HAP-1 (cell line): ENCODE data around the gene CD3D.
"Not testable (repeated sequence)": the region's sequence is repeated elsewhere in the genome, so short reads cannot be mapped to it uniquely, and the experiment has no call there.

Experiments used
- DNase-seq, 2 experiments: peaks; one replicate each; pipeline ENCODE4 v3.0.0-alpha.2; 2016 to 2020; ENCODE audit warnings: low spot score in 2 of 2
- H3K27me3 ChIP-seq: fragments of 250-450 bp; sonication (Bioruptor Pico); 2 replicates; pipeline ENCODE4 v1.5.1; 2020; ENCODE audit warnings: low read depth, mild to moderate bottlenecking, moderate library complexity
- H3K36me3 ChIP-seq: fragments of 250-450 bp; sonication (Bioruptor Pico); replicated peaks from 2 replicates; pipeline ENCODE4 v1.5.1; 2020; ENCODE audit warnings: mild to moderate bottlenecking
- H3K4me1 ChIP-seq: fragments of 250-450 bp; sonication (Bioruptor Pico); 2 replicates; pipeline ENCODE4 v1.5.1; 2020; ENCODE audit warnings: mild to moderate bottlenecking
- H3K4me3 ChIP-seq: fragments of 250-450 bp; sonication (Bioruptor Pico); 2 replicates; pipeline ENCODE4 v1.5.1; 2020; ENCODE audit warnings: mild to moderate bottlenecking, moderate library complexity
- H3K9me3 ChIP-seq: fragments of 250-450 bp; sonication (Bioruptor Pico); 2 replicates; pipeline ENCODE4 v1.5.1; 2020; ENCODE audit warnings: mild to moderate bottlenecking, moderate library complexity
- in situ Hi-C: fragments of 300-500 bp; cut with MboI; formaldehyde crosslinking; loops from 3 replicates; pipeline ENCODE4 v1.14.3; 2020; ENCODE audit warnings: low sequenced_read_pairs, inconsistent platforms, mixed read lengths

CD3D gene

DNA sequence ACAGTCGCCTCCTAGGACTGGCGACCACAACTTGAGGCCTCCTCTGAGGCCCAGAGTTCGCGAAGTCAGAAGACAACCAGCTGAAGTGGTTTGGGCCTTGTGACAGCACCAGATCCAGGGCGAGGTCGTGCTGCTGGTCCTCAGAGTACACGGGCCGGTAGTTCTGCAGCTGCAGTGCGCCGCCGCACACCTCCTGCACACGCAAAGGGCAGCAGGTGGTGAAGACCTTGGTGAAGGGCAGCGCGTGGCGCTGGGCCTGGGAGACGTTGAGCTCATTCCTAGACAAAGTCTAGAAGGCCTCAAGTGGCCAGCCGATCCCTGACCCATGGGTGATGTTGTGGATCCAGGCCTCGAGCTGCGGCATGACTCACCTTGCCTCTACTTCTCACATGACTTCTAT lies 19.8 kb downstream of the CD3D start:
- no peaks in the 10 kb centered on the region; the same call in 1 of the 2 replicates for H3K9me3 ChIP-seq
- no peaks in the 10 kb centered on the region; the same call in 1 of the 2 replicates for H3K27me3 ChIP-seq
- no peaks in the 10 kb centered on the region for H3K36me3 ChIP-seq
- no peak overlapping the region for H3K4me3 ChIP-seq
- no peaks in the 10 kb centered on the region for H3K4me1 ChIP-seq
- in situ Hi-C loops = no loop called here
- no peak for DNase-seq

- no peaks in the 10 kb centered on the region; the same call in 1 of the 2 replicates for H3K9me3 ChIP-seq
- peaks cover 1% of the 10 kb centered on the region; the same call in 1 of the 2 replicates for H3K4me1 ChIP-seq
- H3K36me3 ChIP-seq = no peaks in the 10 kb centered on the region
- no peak overlapping the region for H3K4me3 ChIP-seq
- DNase-seq = no peak
- in situ Hi-C loops = no loop called here
- no peaks in the 10 kb centered on the region; the same call in 1 of the 2 replicates for H3K27me3 ChIP-seq
Measured at GRCh38 chr11:118321386-118322082, 21.0 kb downstream of the CD3D start.

GRCh38 chr11:118320515-118320914 lies 22.0 kb downstream of the CD3D start:
- Histone ChIP-seq H3K4me1 (peaks cover 5% of the 10 kb centered on the region), H3K27me3 (no peaks in the 10 kb centered on the region; the same call in 1 of the 2 replicates)
- no peak for DNase-seq

GRCh38 chr11:118319337-118319707 lies 23.2 kb downstream of the CD3D start:
- no peak for DNase-seq
- H3K4me3 ChIP-seq = no peak overlapping the region
- no peaks in the 10 kb centered on the region; the same call in 1 of the 2 replicates for H3K27me3 ChIP-seq
- no peaks in the 10 kb centered on the region for H3K36me3 ChIP-seq
- no peaks in the 10 kb centered on the region; the same call in 1 of the 2 replicates for H3K9me3 ChIP-seq
- in situ Hi-C loops = no loop called here
- H3K4me1 ChIP-seq = peaks cover 5% of the 10 kb centered on the region

More at GRCh38 chr11:118320515-118320914, 22.0 kb downstream of the CD3D start:
- in situ Hi-C loops = no loop called here
- Histone ChIP-seq H3K9me3 (no peaks in the 10 kb centered on the region; the same call in 1 of the 2 replicates), H3K36me3 (no peaks in the 10 kb centered on the region), H3K4me3 (no peak overlapping the region)

GRCh38 chr11:118318581-118319336 lies 23.7 kb downstream of the CD3D start:
- H3K27me3 ChIP-seq = no peaks in the 10 kb centered on the region; the same call in 1 of the 2 replicates
- no peak for DNase-seq
- in situ Hi-C loops = no loop called here
- H3K36me3 ChIP-seq = no peaks in the 10 kb centered on the region
- no peak overlapping the region for H3K4me3 ChIP-seq
- H3K4me1 ChIP-seq = peaks cover 5% of the 10 kb centered on the region
- H3K9me3 ChIP-seq = no peaks in the 10 kb centered on the region; the same call in 1 of the 2 replicates

DNA sequence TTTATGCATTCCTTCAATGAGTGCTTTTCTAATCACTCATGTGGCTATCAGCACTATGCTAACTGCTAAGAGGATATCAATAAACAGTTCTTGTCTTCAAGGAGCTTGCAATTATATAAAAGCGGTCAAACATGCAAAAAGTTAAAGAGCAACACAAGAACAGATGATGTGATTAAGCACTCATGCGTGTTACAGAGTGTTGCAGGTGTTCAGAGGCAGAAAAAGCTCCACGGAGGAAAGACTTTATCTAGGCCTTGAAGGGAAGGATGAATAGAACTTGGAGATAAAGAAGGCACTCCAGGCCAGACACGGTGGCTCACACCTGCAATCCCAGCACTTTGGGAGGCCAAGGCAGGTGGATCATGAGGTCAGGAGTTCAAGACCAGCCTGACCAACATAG lies 24.4 kb downstream of the CD3D start:
- no peak for DNase-seq
- H3K4me3 ChIP-seq = no peak overlapping the region
- H3K27me3 ChIP-seq = no peaks in the 10 kb centered on the region; the same call in 1 of the 2 replicates
- H3K4me1 ChIP-seq = peaks cover 5% of the 10 kb centered on the region
- no peaks in the 10 kb centered on the region for H3K36me3 ChIP-seq
- in situ Hi-C loops = no loop called here
- H3K9me3 ChIP-seq = no peaks in the 10 kb centered on the region

GRCh38 chr11:118314988-118315411 lies 27.5 kb downstream of the CD3D start:
- Histone ChIP-seq H3K36me3 (no peaks in the 10 kb centered on the region), H3K27me3 (no peaks in the 10 kb centered on the region; the same call in 1 of the 2 replicates)

DNA sequence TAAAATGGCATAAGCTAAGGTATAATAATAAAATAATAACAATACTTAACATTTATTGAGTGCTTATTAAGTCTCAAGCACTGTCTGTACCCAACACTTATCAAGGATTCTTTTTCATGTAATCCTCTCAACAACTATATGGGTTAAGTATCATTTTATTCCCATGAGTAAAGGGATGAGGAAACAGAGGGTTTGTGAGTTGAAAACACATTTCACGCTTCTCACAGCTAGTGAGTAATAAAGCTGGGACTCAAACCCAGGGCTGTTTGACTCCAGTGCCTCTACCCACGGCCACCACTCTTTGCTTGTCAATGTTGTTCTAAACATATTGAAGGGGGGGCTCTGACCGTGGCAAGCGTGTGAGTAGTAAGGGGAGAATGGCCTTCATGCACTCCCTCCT lies 29.3 kb downstream of the CD3D start:
- peaks cover 5% of the 10 kb centered on the region for H3K4me1 ChIP-seq
- no peaks in the 10 kb centered on the region for H3K36me3 ChIP-seq
- no peaks in the 10 kb centered on the region; the same call in 1 of the 2 replicates for H3K27me3 ChIP-seq
- no peak for DNase-seq
- in situ Hi-C loops = no loop called here
- H3K9me3 ChIP-seq = no peaks in the 10 kb centered on the region
- no peak overlapping the region for H3K4me3 ChIP-seq

More at GRCh38 chr11:118314988-118315411, 27.5 kb downstream of the CD3D start:
- no peak for DNase-seq
- in situ Hi-C loops = no loop called here
- H3K4me3 ChIP-seq = no peak overlapping the region
- H3K4me1 ChIP-seq = peaks cover 5% of the 10 kb centered on the region
- H3K9me3 ChIP-seq = no peaks in the 10 kb centered on the region

DNA sequence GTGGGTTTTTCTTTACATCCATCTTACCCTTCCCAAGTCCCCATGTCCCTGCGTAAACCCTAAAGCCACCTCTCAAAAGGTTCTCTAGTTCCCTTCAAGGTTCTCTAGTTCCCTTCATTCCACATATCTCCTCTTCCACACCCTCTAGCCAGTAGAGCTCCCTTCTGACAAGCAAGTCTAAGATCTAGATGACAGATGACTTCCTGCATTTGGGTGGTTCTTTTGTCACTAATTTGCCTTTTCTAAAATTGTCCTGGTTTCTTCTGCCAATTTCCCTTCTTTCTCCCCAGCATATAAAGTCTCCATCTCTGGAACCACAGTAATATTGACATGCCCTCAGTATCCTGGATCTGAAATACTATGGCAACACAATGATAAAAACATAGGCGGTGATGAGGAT lies 30.2 kb downstream of the CD3D start:
- Histone ChIP-seq H3K4me1 (peaks cover 5% of the 10 kb centered on the region), H3K27me3 (no peaks in the 10 kb centered on the region; the same call in 1 of the 2 replicates), H3K9me3 (no peaks in the 10 kb centered on the region), H3K36me3 (no peaks in the 10 kb centered on the region), H3K4me3 (no peak overlapping the region)
- no peak for DNase-seq
- in situ Hi-C loops = no loop called here

- in situ Hi-C loops = no loop called here
- Histone ChIP-seq H3K27me3 (no peaks in the 10 kb centered on the region; the same call in 1 of the 2 replicates), H3K36me3 (no peaks in the 10 kb centered on the region), H3K4me3 (no peak overlapping the region), H3K4me1 (peaks cover 4% of the 10 kb centered on the region), H3K9me3 (no peaks in the 10 kb centered on the region)
- DNase-seq = peak in 1 of 2 experiments; percentile 36
Measured at GRCh38 chr11:118311518-118311917, 31.0 kb downstream of the CD3D start.

GRCh38 chr11:118310781-118311485 lies 31.6 kb downstream of the CD3D start:
- Histone ChIP-seq H3K4me3 (no peak overlapping the region), H3K4me1 (no peaks in the 10 kb centered on the region), H3K9me3 (no peaks in the 10 kb centered on the region), H3K27me3 (no peaks in the 10 kb centered on the region), H3K36me3 (no peaks in the 10 kb centered on the region)
- no peak for DNase-seq
- in situ Hi-C loops = no loop called here

GRCh38 chr11:118310271-118310670 lies 32.2 kb downstream of the CD3D start:
- Histone ChIP-seq H3K4me1 (no peaks in the 10 kb centered on the region), H3K36me3 (no peaks in the 10 kb centered on the region), H3K27me3 (no peaks in the 10 kb centered on the region), H3K4me3 (no peak overlapping the region), H3K9me3 (no peaks in the 10 kb centered on the region)
- no peak for DNase-seq
- in situ Hi-C loops = no loop called here

DNA sequence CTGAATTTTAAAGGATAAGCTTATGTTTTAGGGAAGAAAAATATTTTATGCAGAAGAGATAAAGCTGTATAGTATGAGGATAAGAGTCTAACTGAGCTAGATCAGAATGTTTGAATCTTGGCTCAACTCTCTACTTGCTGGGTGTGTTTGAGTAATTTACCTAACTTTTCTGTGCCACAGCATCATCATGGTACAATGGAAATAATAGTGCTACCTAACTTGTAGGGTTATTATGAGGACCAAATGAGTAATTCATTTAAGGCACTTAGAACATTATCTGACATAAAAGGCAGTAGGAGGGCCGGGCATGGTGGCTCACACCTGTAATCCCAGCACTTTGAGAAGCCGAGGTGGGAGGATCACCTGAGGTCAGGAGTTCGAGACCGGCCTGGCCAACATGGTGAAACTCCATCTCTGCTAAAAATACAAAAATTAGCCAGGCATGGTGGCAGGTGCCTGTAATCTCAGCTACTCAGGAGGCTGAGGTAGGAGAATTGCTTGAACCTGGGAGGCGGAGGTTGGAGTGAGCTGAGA lies 33.4 kb downstream of the CD3D start:
- DNase-seq, in situ Hi-C loops, H3K9me3 ChIP-seq, H3K4me3 ChIP-seq, H3K36me3 ChIP-seq, H3K27me3 ChIP-seq, H3K4me1 ChIP-seq: not testable (repeated sequence)
